Transverse colon (tissue), 4 donors: ENCODE measurements around the gene STRAP. TPM values are rescaled to one million over a fixed set of nuclear protein-coding genes. Genes with fewer than 3 reads are reported as not detected.

Source experiments
- DNase-seq: peaks from one replicate; pipeline ENCODE4 v3.0.0-alpha.2; 2019
- H3K27ac ChIP-seq, 4 donors: fragments of 200-600 bp; sonication (generic); 2 replicates each; pipeline ENCODE4 v1.5.1; 2016 to 2018; ENCODE audit warnings: inconsistent platforms in 4 of 4
- H3K27me3 ChIP-seq: fragments of 200-600 bp; sonication (generic); 2 replicates; pipeline ENCODE4 v1.5.1; 2017; ENCODE audit warnings: inconsistent platforms
- H3K36me3 ChIP-seq, 4 donors: fragments of 200-600 bp; sonication (generic); 2 replicates each; pipeline ENCODE4 v1.5.1; 2017 to 2019; ENCODE audit warnings: inconsistent platforms in 4 of 4
- H3K4me1 ChIP-seq, 4 donors: fragments of 200-600 bp; sonication (generic); 2 replicates each; pipeline ENCODE4 v1.5.1; 2017 to 2020; ENCODE audit warnings: inconsistent platforms in 4 of 4
- H3K4me3 ChIP-seq, 4 donors: fragments of 200-600 bp; sonication (generic); 1 replicate in 1 of 4; 2 replicates in 3 of 4; pipeline versions ENCODE4 v1.5.1 to v1.6.1; 2017 to 2019; ENCODE audit warnings: inconsistent platforms in 4 of 4
- H3K9me3 ChIP-seq, 2 donors: fragments of 200-600 bp; sonication (generic); 2 replicates each; pipeline ENCODE4 v1.5.1; 2017 to 2019; ENCODE audit warnings: inconsistent platforms in 2 of 2
- CTCF ChIP-seq, 5 experiments: fragments of 200-600 bp in 3 of 5; fragments of 450-650 bp in 2 of 5; sonication (generic) in 3 of 5; IDR thresholded peaks; 1 replicate in 2 of 5; 2 replicates in 3 of 5; pipeline ENCODE4 v1.5.1; 2016 to 2017; ENCODE audit warnings: antibody characterized with exemption in 5 of 5, inconsistent platforms in 3 of 5, mild to moderate bottlenecking in 2 of 5, moderate library complexity in 1 of 5
- EP300 ChIP-seq: sonication (generic); formaldehyde crosslinking; IDR thresholded peaks from one replicate; pipeline ENCODE4 v1.6.1; 2017; ENCODE audit warnings: antibody characterized with exemption, low read depth
- POLR2A ChIP-seq: fragments of 450-650 bp; IDR thresholded peaks from one replicate; pipeline ENCODE4 v1.6.1; 2016; ENCODE audit warnings: antibody characterized with exemption, mild to moderate bottlenecking, moderate library complexity
- POLR2AphosphoS5 ChIP-seq, 3 donors: sonication (generic); formaldehyde crosslinking; IDR thresholded peaks; one replicate each; pipeline ENCODE4 v1.6.1; 2016; ENCODE audit warnings: antibody characterized with exemption in 3 of 3
- WGBS, 2 donors: methylation state at CpG; one replicate each; pipeline ENCODE4 v1.1.5; 2018; ENCODE audit warnings: low coverage in 1 of 2; 5-methylcytosine and 5-hydroxymethylcytosine counted together
- in situ Hi-C, 4 donors: fragments of 200-750 bp; cut with MboI; loops; one replicate each; pipeline versions ENCODE4 v1.15.0 to v1.15.1; 2017; ENCODE audit warnings: low sequenced_read_pairs in 3 of 4, low pct_ligation_motif_present in 1 of 4, low pct_unique_long_range_greater_than_20kb in 1 of 4
- intact Hi-C: fragments of 100-400 bp; cut with DNase I; formaldehyde crosslinking; loops from one replicate; pipeline ENCODE4 v1.15.1; 2023; ENCODE audit warnings: low total_unique reads
- total RNA-seq, 4 donors: library from RNA; depleted of rRNA; stranded (reverse); fragments of >200 nt; gene quantifications; one replicate each; pipeline ENCODE4 v1.1.0, GENCODE V29; 2016

STRAP gene
- total RNA-seq, 4 donors from 2014 or later: 39.3 to 78.6 (median 48.6) TPM

DNA sequence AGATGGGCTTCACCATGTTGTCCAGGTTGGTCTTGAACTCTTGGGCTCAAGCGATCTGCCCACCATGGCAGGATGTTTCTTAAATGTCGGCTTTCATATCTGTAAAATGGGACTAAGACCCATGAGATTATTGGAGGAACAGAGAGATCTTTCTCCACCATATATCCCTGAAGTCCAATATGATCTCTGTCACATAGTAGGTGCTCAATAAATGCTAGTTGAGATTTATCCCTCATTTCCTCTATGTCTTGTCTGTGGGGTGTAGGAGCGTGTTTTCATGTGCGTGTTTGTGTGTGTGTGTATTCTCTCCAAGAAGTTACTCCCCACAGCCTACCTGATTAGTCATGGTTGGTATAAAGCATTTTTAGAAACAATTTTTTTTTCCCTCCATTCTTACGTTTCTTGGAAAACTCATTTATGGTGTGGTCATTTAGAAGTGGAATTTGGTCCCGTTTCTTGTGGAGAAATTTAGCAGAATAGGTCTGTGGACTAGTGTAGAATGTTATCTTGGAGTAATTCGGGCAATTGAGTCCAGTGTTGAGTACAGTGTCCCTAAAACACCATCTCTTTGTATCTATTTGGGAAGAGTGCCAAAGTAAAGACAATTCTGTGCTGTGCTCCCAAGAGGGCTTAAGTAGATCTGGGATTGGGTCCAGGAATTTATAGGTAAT is 4.3 kb downstream of the STRAP start:
- DNase-seq: no peak
- in situ Hi-C loops: no loop called here
- intact Hi-C loops: no loop called here
- no peak overlapping the region for H3K27ac ChIP-seq
- peaks cover 0 to 16% (median 4%) of the 10 kb centered on the region in 4 donors for H3K36me3 ChIP-seq
- H3K4me1 ChIP-seq: peaks cover 6 to 42% (median 18%) of the 10 kb centered on the region in 4 donors
- H3K4me3 ChIP-seq: no peak overlapping the region
- TF ChIP-seq POLR2AphosphoS5 (IDR thresholded peaks at IDR 0.05) (no peak), EP300 (no peak), CTCF (IDR thresholded peaks at IDR 0.05) (no peak), POLR2A (no peak)
- WGBS, 2 donors: 58 to 78% methylated on average over 5 to 7 of the region's 7 CpGs
- no peaks in the 10 kb centered on the region for H3K27me3 ChIP-seq
- no peaks in the 10 kb centered on the region for H3K9me3 ChIP-seq

DNA sequence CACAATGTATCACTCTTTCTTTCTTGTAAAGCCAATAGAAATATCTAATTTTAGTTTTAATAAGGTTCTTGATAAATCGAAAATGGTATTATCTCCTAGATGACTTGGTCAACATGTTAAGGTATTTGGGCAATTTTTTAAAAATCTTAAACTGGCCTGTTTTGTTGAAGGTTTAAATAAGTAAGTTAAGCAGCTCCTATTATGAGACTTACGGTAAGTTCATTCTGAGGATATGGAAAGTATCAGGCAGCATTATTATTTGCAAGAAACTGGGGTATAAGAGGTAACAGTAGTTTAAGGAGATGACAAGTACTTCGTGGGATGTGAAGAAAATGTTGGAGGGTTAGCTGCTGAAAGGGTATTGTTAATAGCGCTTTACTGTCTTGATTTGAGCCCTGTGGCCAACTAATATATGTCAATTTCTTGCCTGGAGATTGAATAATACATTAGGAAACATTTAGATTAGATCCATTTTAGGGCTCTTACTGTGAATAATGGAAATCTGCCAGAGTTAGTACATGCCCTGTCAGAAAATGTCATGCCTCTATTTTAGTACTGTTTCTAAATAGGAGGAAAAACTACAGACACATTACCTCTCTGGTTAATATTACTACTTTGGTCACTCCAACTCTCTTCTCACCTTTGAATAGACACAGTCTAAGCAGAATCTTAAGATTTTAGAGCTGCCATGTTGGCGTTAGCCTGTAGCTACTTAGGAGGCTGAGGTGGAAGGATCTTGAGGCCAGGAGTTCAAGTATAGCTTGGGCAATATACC is 5.0 kb downstream of the STRAP start:
- in situ Hi-C loops: no loop called here
- Histone ChIP-seq H3K4me1 (peaks cover 6 to 45% (median 18%) of the 10 kb centered on the region in 4 donors), H3K9me3 (no peaks in the 10 kb centered on the region), H3K4me3 (no peak overlapping the region), H3K36me3 (peaks cover 0 to 17% (median 6%) of the 10 kb centered on the region in 4 donors), H3K27me3 (no peaks in the 10 kb centered on the region), H3K27ac (no peak overlapping the region)
- TF ChIP-seq EP300 (no peak), POLR2AphosphoS5 (IDR thresholded peaks at IDR 0.05) (no peak), CTCF (IDR thresholded peaks at IDR 0.05) (no peak), POLR2A (no peak)
- intact Hi-C loops: no loop called here
- WGBS, 2 donors: 81 to 86% methylated on average over 5 of the region's 5 CpGs
- no peak for DNase-seq

- TF ChIP-seq EP300 (no peak), POLR2A (no peak), POLR2AphosphoS5 (IDR thresholded peaks at IDR 0.05) (no peak), CTCF (IDR thresholded peaks at IDR 0.05) (no peak)
- Histone ChIP-seq H3K36me3 (peaks cover 0 to 37% (median 11%) of the 10 kb centered on the region in 4 donors), H3K4me1 (peaks cover 0 to 22% (median 0%) of the 10 kb centered on the region in 4 donors), H3K27ac (peak overlapping the region in 1 of 4 donors; percentile 14), H3K4me3 (no peak overlapping the region), H3K27me3 (no peaks in the 10 kb centered on the region), H3K9me3 (no peaks in the 10 kb centered on the region)
- intact Hi-C loops (no loop called here), in situ Hi-C loops (no loop called here)
- 74 to 78% methylated on average over 5 of the region's 5 CpGs for WGBS, 2 donors
- no peak for DNase-seq
These were observed 10.6 kb downstream of the STRAP start for GRCh38 chr12:15892645-15893259.

- H3K36me3 ChIP-seq: peaks cover 0 to 39% (median 11%) of the 10 kb centered on the region in 4 donors
- in situ Hi-C loops: no loop called here
These were observed 11.1 kb downstream of the STRAP start for GRCh38 chr12:15893260-15893659.

More at GRCh38 chr12:15893260-15893659, 11.1 kb downstream of the STRAP start:
- H3K4me3 ChIP-seq: no peak overlapping the region
- H3K27me3 ChIP-seq: no peaks in the 10 kb centered on the region
- 76 to 78% methylated on average over 3 of the region's 3 CpGs for WGBS, 2 donors
- no peaks in the 10 kb centered on the region for H3K9me3 ChIP-seq
- intact Hi-C loops: no loop called here
- no peak for DNase-seq
- no peak for TF ChIP-seq EP300
- no peak for TF ChIP-seq POLR2AphosphoS5 (IDR thresholded peaks at IDR 0.05)
- no peak for TF ChIP-seq POLR2A
- peaks cover 0 to 24% (median 0%) of the 10 kb centered on the region in 4 donors for H3K4me1 ChIP-seq
- no peak overlapping the region for H3K27ac ChIP-seq
